Muscle layer of duodenum (tissue), 2 donors: ENCODE data around the gene DGLUCY.

Experiments
- H3K27ac ChIP-seq: one replicate; pipeline ENCODE4 v1.7.0; 2013; ENCODE audit warnings: mild to moderate bottlenecking, low read length
- H3K27me3 ChIP-seq: one replicate; pipeline ENCODE4 v1.7.0; 2013; ENCODE audit warnings: low read depth, mild to moderate bottlenecking, control low read depth, low read length
- H3K36me3 ChIP-seq, 2 donors: one replicate each; pipeline ENCODE4 v1.7.0; 2013; ENCODE audit warnings: low read length in 2 of 2, control low read depth in 1 of 2, mild to moderate bottlenecking in 1 of 2; ENCODE audit not compliant: insufficient read depth in 2 of 2, control insufficient read depth in 1 of 2
- H3K4me1 ChIP-seq, 2 donors: one replicate each; pipeline ENCODE4 v1.7.0; 2013; ENCODE audit warnings: low read length in 2 of 2, mild to moderate bottlenecking in 2 of 2, control low read depth in 1 of 2, moderate library complexity in 1 of 2; ENCODE audit not compliant: insufficient read depth in 2 of 2, control insufficient read depth in 1 of 2
- H3K4me3 ChIP-seq, 2 donors: one replicate each; pipeline ENCODE4 v1.7.0; 2013; ENCODE audit warnings: low read length in 2 of 2, low read depth in 1 of 2, mild to moderate bottlenecking in 1 of 2
- H3K9me3 ChIP-seq, 2 donors: one replicate each; pipeline ENCODE4 v1.7.0; 2013; ENCODE audit warnings: low read length in 2 of 2, control low read depth in 1 of 2, mild to moderate bottlenecking in 1 of 2; ENCODE audit not compliant: control insufficient read depth in 1 of 2
- donor health status: healthy.

The DGLUCY gene

DNA sequence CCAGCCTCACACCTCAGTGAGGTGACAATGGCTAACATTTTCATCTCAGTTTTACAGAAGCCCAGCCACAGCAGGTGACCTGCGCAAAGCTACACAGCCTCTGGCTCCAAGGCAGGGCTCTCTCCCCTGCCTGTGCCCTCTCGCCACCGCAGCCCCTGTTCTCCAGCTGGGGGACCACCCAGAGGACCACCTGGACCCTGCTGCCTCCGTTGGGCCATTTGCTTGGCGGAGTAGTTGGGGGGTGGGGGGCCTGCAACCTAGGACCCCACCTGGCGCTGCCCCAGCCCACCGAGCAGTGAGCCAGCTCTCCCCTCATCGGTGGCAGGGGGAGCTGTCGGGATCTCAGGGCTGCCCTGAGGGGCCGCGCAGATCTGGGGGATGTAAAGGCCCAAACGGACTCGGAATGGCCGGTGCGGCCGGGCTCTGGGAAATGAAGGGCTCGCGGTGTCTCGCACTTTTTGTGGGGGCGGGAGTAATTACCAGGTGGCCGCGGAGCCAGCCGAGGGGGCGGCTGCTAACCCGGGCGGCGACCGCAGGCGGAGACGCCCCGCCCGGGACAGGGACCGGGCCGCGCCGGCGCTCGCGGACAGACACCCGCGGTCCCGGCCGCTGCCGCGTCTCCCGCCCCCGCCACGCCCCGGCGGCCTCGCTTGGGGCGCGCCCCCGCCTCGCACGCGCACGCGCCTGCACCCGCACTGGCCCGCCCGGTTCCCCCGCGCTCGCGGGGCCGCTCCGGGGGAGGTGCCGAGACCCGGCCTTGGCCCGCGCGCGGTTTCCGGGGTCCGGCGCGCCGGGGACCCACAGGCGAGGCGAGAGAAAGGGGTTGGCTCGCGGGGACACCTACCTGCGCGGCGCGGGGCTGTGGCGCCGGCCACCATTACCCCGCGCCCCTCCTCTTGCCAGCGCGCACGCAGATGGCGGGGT is 139.3 kb downstream of the DGLUCY start:
- Histone ChIP-seq H3K36me3 (no peaks in the 10 kb centered on the region), H3K27me3 (no peaks in the 10 kb centered on the region), H3K4me3 (peak overlapping the region; percentile 30 to 68), H3K9me3 (no peaks in the 10 kb centered on the region), H3K27ac (no peak overlapping the region), H3K4me1 (peaks cover 5 to 33% of the 10 kb centered on the region in 2 donors)

DNA sequence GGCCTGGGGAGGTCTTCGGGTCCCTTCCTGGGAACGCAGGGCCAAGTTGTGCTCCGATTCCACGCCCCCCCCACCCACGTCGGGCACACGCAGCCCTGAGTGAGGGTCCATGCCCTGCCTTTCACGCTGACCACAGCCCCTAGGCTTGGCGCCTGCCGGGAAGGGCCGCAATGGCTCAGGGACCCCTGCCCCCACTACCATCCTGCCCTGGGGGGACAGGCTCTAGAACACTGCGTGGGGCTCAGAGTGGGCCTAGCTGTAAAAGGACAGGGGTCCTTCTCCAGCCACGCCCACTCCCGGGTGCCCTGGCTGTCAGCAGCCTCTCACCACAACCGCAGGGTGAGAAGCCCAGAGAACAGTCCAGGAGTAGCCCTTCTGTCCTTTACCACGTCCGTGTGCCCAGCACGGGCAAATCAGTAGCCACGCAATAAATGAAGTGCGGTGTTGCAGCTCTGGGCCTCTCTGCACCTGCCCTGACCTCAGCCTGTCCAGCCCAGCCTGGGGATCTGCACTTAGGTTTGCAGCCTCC is 140.0 kb downstream of the DGLUCY start:
- H3K9me3 ChIP-seq, result no peaks in the 10 kb centered on the region
- no peak overlapping the region for H3K27ac ChIP-seq
- H3K4me1 ChIP-seq, result peaks cover 5 to 33% of the 10 kb centered on the region in 2 donors
- no peaks in the 10 kb centered on the region for H3K27me3 ChIP-seq
- H3K36me3 ChIP-seq, result no peaks in the 10 kb centered on the region
- peak overlapping the region in 1 of 2 donors; percentile 68 for H3K4me3 ChIP-seq

DNA sequence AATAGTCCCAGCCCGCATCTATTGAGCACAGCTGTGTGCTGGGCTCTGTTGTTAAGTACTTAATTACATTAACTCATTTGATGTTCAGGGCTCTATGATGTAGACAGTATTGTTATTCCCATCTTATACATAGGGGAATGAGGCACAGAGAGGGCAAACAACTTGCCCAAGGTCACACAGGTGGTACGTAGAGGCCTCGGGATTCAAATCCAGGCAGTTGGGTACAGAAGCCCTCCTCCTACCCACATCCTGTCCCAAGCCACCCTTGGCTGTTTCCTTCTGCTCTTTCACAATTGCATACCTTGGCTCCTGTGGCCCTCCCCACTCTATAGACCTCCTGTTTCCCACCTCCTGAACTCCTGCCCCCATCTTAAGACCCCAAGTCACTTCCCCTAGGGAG is 140.6 kb downstream of the DGLUCY start:
- Histone ChIP-seq H3K4me3 (no peak overlapping the region), H3K4me1 (peaks cover 5 to 33% of the 10 kb centered on the region in 2 donors), H3K36me3 (no peaks in the 10 kb centered on the region), H3K9me3 (no peaks in the 10 kb centered on the region), H3K27me3 (no peaks in the 10 kb centered on the region), H3K27ac (no peak overlapping the region)

DNA sequence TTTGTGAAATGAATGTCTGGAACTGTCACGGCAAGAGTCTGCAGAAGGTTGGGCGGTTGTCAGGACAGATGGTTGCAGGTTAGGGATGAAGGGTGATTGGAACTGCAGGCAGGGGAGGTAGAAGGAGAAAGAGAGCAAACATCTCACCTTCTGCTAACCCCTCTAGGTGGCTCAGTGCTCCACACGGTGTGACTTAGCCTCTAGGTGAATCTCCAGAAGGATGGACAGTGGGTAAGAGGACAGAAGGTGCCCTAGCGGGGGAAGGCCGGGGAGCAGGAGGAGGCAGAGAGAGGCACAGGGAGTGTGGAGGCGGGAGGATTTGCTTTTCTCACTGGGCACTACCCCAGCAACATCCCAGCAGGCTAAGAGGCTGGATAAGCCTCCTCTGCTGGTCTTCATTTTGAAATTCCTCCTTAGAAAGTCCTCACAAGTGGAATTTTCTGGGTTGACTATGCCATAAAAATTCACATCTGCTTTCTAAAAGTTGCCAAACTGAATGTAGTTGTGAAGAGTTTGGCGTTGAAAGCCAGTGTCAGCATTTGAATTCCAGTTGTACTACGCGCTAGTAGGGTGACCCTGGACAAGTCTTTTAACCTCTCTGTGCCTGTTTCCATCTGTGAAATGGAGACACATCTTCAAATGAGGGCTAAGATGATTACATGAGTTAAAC is 141.3 kb downstream of the DGLUCY start:
- H3K27ac ChIP-seq, result no peak overlapping the region
- no peaks in the 10 kb centered on the region for H3K36me3 ChIP-seq
- H3K4me3 ChIP-seq, result no peak overlapping the region
- peaks cover 5 to 33% of the 10 kb centered on the region in 2 donors for H3K4me1 ChIP-seq
- H3K9me3 ChIP-seq, result no peaks in the 10 kb centered on the region
- no peaks in the 10 kb centered on the region for H3K27me3 ChIP-seq

DNA sequence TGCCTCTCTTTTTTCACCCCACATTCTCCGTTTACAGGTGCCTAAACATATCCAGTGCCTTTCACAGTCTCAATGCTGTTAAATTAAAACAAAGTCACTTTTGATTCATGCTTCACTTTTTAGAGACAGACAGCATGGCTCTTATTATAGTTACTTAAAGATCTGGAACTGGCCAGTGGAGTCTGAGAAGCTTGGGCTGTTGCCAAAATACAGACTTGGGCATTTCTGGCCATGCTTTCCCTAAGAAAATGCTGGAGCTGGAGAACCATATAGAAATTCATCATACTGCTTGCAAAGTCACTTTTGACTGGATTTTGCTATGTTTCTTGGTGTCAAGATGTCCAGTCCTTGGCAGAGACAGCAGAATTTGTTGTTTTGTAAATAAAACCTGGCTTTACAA is 142.8 kb downstream of the DGLUCY start:
- H3K27me3 ChIP-seq, result no peaks in the 10 kb centered on the region
- no peak overlapping the region for H3K27ac ChIP-seq
- peaks cover 5 to 26% of the 10 kb centered on the region in 2 donors for H3K4me1 ChIP-seq
- no peaks in the 10 kb centered on the region for H3K9me3 ChIP-seq
- no peak overlapping the region for H3K4me3 ChIP-seq
- no peaks in the 10 kb centered on the region for H3K36me3 ChIP-seq

DNA sequence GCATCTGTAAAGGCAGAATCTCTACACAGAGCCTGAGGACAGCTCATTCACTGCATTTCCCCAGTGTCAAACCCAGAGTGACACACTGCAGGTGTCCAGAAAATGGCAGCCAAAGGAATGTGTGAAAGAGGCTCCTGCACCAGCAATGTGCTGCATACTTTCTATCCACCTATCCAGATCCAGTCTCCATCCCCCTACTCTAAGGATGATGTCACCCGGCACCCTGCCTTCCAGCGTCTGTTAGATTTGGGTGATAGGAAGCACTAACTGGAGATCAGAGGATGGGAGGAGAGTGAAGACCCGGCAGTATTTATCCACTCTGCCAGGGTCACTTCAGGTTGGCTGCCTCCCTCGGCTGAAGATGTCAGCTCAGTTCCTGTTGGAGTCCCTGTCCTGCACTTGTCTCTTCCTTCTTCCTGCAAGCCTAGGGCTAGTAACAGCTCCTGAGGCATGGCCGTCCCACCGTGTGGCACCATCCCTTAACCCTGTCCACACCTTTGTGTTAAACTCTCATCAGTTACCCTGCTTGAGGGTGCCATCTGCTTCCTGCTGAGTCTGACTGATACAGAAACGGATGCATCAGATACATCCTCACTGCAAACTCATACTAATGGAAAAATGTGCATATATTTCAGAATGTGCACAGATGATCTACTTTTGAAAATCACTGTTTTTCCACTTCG is 143.6 kb downstream of the DGLUCY start:
- no peaks in the 10 kb centered on the region for H3K9me3 ChIP-seq
- no peaks in the 10 kb centered on the region for H3K36me3 ChIP-seq
- peak overlapping the region; percentile 40 for H3K27ac ChIP-seq

DNA sequence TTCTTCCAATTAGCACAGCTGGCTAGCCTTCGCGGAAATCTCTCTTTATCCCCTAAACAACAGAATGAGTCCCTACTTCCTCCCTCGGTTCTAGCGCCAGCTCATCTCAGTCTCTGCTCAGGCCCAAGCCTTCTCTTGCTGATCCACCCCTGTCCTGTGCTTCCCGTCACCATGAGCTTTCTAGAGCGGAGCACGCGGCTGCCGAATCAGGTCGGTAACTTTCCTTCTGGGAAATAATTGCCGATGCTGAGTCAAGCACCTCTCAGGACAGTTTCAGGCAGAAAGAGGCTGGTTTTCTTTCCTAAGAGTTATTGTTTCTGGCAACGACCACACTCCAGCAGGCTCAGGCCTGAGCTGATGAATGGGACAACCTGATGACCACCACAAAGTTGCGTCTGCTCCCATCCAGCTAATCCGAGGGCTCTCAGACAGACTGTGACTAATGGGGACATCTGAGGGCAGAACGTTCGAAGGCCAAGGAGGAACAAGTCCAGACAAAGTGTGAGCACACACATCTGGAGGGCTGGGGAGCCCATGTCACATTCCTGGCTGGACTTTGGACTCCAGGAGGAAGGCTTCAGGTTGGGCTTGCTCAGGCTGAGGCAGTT is 144.2 kb downstream of the DGLUCY start:
- H3K36me3 ChIP-seq, result no peaks in the 10 kb centered on the region

More for the DNA sequence above, 143.6 kb downstream of the DGLUCY start:
- H3K4me1 ChIP-seq, result peaks cover 5 to 25% of the 10 kb centered on the region in 2 donors
- H3K27me3 ChIP-seq, result no peaks in the 10 kb centered on the region
- no peak overlapping the region for H3K4me3 ChIP-seq

DNA sequence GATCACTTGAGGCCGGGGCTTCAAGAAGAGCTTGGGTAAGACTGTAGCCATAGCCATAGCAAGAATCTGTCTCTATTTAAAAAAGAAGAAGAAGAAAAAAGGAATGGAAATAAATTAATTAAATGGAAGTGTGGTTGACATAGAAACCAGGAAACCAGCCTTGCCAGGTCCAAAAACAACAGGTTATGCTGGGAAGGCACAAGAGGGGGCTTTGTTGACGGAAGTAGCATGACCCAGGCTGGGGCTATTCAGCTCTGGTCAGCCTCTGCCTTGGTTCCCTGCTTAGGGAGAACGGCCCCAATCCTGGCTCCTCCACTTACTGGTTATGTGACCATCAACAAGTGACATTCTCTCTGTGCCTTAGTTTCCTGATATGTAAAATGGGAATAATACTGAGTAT is 145.0 kb downstream of the DGLUCY start:
- no peaks in the 10 kb centered on the region for H3K36me3 ChIP-seq
- no peaks in the 10 kb centered on the region for H3K9me3 ChIP-seq
- H3K27me3 ChIP-seq, result no peaks in the 10 kb centered on the region
- H3K4me1 ChIP-seq, result peaks cover 5 to 21% of the 10 kb centered on the region in 2 donors
- H3K27ac ChIP-seq, result no peak overlapping the region
- no peak overlapping the region for H3K4me3 ChIP-seq

More for the DNA sequence above, 144.2 kb downstream of the DGLUCY start:
- Histone ChIP-seq H3K27ac (no peak overlapping the region), H3K4me1 (peaks cover 5 to 19% of the 10 kb centered on the region in 2 donors), H3K4me3 (no peak overlapping the region), H3K27me3 (no peaks in the 10 kb centered on the region), H3K9me3 (no peaks in the 10 kb centered on the region)

DNA sequence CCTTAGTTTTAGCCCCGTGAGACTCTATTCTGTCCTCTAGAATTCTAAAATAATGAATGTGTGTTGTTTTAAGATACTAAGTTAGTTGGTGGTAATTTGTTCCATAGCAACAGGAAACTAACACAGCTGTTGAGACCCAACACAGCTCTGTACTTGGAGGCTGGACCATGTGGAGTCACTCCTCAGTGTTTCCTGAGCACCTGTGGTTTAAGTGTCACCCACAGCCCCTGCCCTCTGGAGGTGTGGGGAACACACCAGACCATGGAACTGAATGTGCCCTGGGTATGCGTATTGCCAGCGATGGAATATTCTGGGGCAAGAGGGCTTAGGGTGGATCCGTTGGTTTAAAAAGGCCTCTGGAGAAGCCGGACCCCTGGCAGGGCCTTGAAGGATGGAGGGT is 147.2 kb downstream of the DGLUCY start:
- Histone ChIP-seq H3K36me3 (no peaks in the 10 kb centered on the region), H3K4me1 (peaks cover 5 to 27% of the 10 kb centered on the region in 2 donors), H3K27ac (no peak overlapping the region), H3K27me3 (peaks cover 6% of the 10 kb centered on the region), H3K4me3 (no peak overlapping the region), H3K9me3 (no peaks in the 10 kb centered on the region)

DNA sequence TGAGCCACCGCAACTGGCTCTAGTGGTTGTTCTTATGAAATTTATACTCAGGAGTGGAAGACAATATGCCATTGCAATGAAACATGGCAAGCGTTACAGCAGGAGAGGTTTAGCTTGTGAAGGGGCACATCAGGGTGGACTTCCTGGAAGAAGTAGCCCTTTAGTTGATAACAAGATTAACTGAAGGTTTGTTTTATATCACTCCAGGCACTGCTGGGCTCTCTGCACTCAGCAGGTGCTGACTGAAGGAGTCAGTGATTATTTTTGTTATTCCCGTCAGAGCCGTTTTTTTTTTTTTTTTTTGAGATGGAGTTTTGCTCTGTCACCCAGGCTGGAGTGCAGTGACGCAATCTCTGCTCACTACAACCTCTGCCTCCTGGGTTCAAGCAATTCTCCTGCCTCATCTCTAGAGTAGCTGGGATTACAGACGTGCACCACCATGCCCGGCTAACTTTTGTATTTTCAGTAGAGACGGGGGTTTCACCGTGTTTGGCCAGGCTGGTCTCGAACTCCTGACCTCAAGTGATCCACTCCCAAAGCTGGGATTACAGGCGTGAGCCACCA is 148.2 kb downstream of the DGLUCY start:
- Histone ChIP-seq H3K36me3 (no peaks in the 10 kb centered on the region), H3K27ac (no peak overlapping the region), H3K4me1 (peaks cover 5 to 17% of the 10 kb centered on the region in 2 donors), H3K27me3 (peaks cover 6% of the 10 kb centered on the region), H3K4me3 (no peak overlapping the region), H3K9me3 (no peaks in the 10 kb centered on the region)
